HUES6 (cell line): Measurements from ENCODE around the gene ZYG11B.
"Not testable (repeated sequence)": the region's sequence is repeated elsewhere in the genome, so short reads cannot be mapped to it uniquely, and the experiment has no call there.

Experiments
- H3K27ac ChIP-seq: 2 replicates; pipeline ENCODE4 v1.7.0; 2013; ENCODE audit warnings: low read depth, mild to moderate bottlenecking, low read length, inconsistent platforms
- H3K27me3 ChIP-seq: 2 replicates; pipeline ENCODE4 v1.6.1; 2013; ENCODE audit warnings: low read length; ENCODE audit not compliant: control insufficient read depth, insufficient read depth
- H3K36me3 ChIP-seq: 2 replicates; pipeline ENCODE4 v1.6.1; 2013; ENCODE audit warnings: low read length; ENCODE audit not compliant: control insufficient read depth, insufficient read depth
- H3K4me1 ChIP-seq: 2 replicates; pipeline ENCODE4 v1.6.1; 2013; ENCODE audit warnings: low read length; ENCODE audit not compliant: control insufficient read depth, insufficient read depth
- H3K4me3 ChIP-seq: 2 replicates; pipeline ENCODE4 v1.5.1; 2013; ENCODE audit warnings: low read depth, low read length
- H3K9ac ChIP-seq: one replicate; pipeline ENCODE4 v1.6.1; 2013; ENCODE audit warnings: mild to moderate bottlenecking, low read length
- H3K9me3 ChIP-seq: 2 replicates; pipeline ENCODE4 v1.6.1; 2013; ENCODE audit warnings: low read depth, low read length; ENCODE audit not compliant: control insufficient read depth, insufficient read depth

The ZYG11B gene

GRCh38 chr1:52756020-52756419 lies 29.8 kb downstream of the ZYG11B start:
- Histone ChIP-seq H3K9me3 (no peaks in the 10 kb centered on the region), H3K4me3 (no peak overlapping the region), H3K27me3 (no peaks in the 10 kb centered on the region), H3K4me1 (0 out of 2 replicates have a peak, but pooled peaks cover 3% of the 10 kb centered on the region), H3K36me3 (peaks cover 2% of the 10 kb centered on the region; the same call in 1 of the 2 replicates), H3K27ac (no peak overlapping the region), H3K9ac (no peak overlapping the region)

GRCh38 chr1:52759908-52760307 lies 33.7 kb downstream of the ZYG11B start:
- Histone ChIP-seq H3K36me3 (peaks cover 2% of the 10 kb centered on the region; the same call in 1 of the 2 replicates), H3K27ac (no peak overlapping the region), H3K27me3 (no peaks in the 10 kb centered on the region), H3K9ac (no peak overlapping the region), H3K9me3 (no peaks in the 10 kb centered on the region), H3K4me3 (no peak overlapping the region), H3K4me1 (0 out of 2 replicates have a peak, but pooled peaks cover 3% of the 10 kb centered on the region)

- Histone ChIP-seq H3K9ac (no peak overlapping the region), H3K4me3 (no peak overlapping the region), H3K27ac (no peak overlapping the region), H3K36me3 (peaks cover 12% of the 10 kb centered on the region), H3K4me1 (no peaks in the 10 kb centered on the region), H3K27me3 (no peaks in the 10 kb centered on the region), H3K9me3 (no peaks in the 10 kb centered on the region)
Measured at GRCh38 chr1:52767596-52768280, 41.5 kb downstream of the ZYG11B start.

GRCh38 chr1:52769346-52770033 lies 43.2 kb downstream of the ZYG11B start:
- Histone ChIP-seq H3K9me3 (no peaks in the 10 kb centered on the region), H3K27me3 (no peaks in the 10 kb centered on the region), H3K4me1 (no peaks in the 10 kb centered on the region), H3K9ac (no peak overlapping the region), H3K4me3 (no peak overlapping the region), H3K36me3 (peaks cover 15% of the 10 kb centered on the region), H3K27ac (no peak overlapping the region)

GRCh38 chr1:52771384-52771783 lies 45.1 kb downstream of the ZYG11B start:
- Histone ChIP-seq H3K36me3 (peaks cover 19% of the 10 kb centered on the region), H3K27me3 (no peaks in the 10 kb centered on the region), H3K27ac (no peak overlapping the region), H3K9me3 (no peaks in the 10 kb centered on the region), H3K4me1 (no peaks in the 10 kb centered on the region), H3K9ac (no peak overlapping the region), H3K4me3 (no peak overlapping the region)

- Histone ChIP-seq H3K9ac (no peak overlapping the region), H3K4me1 (no peaks in the 10 kb centered on the region), H3K9me3 (no peaks in the 10 kb centered on the region), H3K27ac (no peak overlapping the region), H3K36me3 (peaks cover 34% of the 10 kb centered on the region), H3K27me3 (no peaks in the 10 kb centered on the region), H3K4me3 (no peak overlapping the region)
Measured at GRCh38 chr1:52786148-52786547, 59.9 kb downstream of the ZYG11B start.

- not testable (repeated sequence) for H3K9me3 ChIP-seq, H3K27me3 ChIP-seq, H3K27ac ChIP-seq, H3K4me3 ChIP-seq, H3K4me1 ChIP-seq, H3K9ac ChIP-seq
- H3K36me3 ChIP-seq: peaks cover 17% of the 10 kb centered on the region
Measured at GRCh38 chr1:52790429-52790828, 64.2 kb downstream of the ZYG11B start.

GRCh38 chr1:52792036-52792435 lies 65.8 kb downstream of the ZYG11B start:
- no peaks in the 10 kb centered on the region for H3K9me3 ChIP-seq
- H3K9ac ChIP-seq: no peak overlapping the region
- H3K27me3 ChIP-seq: no peaks in the 10 kb centered on the region
- H3K4me3 ChIP-seq: no peak overlapping the region
- H3K4me1 ChIP-seq: no peaks in the 10 kb centered on the region
- peaks cover 10% of the 10 kb centered on the region; the same call in 1 of the 2 replicates for H3K36me3 ChIP-seq
- H3K27ac ChIP-seq: no peak overlapping the region

- not testable (repeated sequence) for H3K27me3 ChIP-seq, H3K4me1 ChIP-seq, H3K4me3 ChIP-seq, H3K9ac ChIP-seq, H3K27ac ChIP-seq, H3K36me3 ChIP-seq, H3K9me3 ChIP-seq
Measured at GRCh38 chr1:52793717-52794116, 67.5 kb downstream of the ZYG11B start.

GRCh38 chr1:52795464-52795863 lies 69.2 kb downstream of the ZYG11B start:
- Histone ChIP-seq H3K9me3 (no peaks in the 10 kb centered on the region), H3K4me3 (no peak overlapping the region), H3K4me1 (no peaks in the 10 kb centered on the region), H3K9ac (no peak overlapping the region), H3K36me3 (peaks cover 9% of the 10 kb centered on the region; the same call in 1 of the 2 replicates), H3K27ac (no peak overlapping the region), H3K27me3 (no peaks in the 10 kb centered on the region)

GRCh38 chr1:52798331-52798730 lies 72.1 kb downstream of the ZYG11B start:
- no peaks in the 10 kb centered on the region for H3K4me1 ChIP-seq
- no peaks in the 10 kb centered on the region for H3K27me3 ChIP-seq

More at GRCh38 chr1:52798331-52798730, 72.1 kb downstream of the ZYG11B start:
- H3K9me3 ChIP-seq: no peaks in the 10 kb centered on the region
- no peak overlapping the region for H3K4me3 ChIP-seq
- no peak overlapping the region for H3K9ac ChIP-seq
- H3K27ac ChIP-seq: no peak overlapping the region
- peaks cover 13% of the 10 kb centered on the region for H3K36me3 ChIP-seq
